Mammary epithelial cell (primary cell): Measurements from ENCODE around the gene BLCAP.

Experiments used
- CTCF ChIP-seq, 2 donors: IDR thresholded peaks in 1 of 2; conservative IDR thresholded peaks in 1 of 2; 2 replicates each; pipeline ENCODE4 v1.5.1; 2011 to 2012; ENCODE audit warnings: inconsistent platforms in 2 of 2, low read length in 2 of 2, mild to moderate bottlenecking in 2 of 2, control low read depth in 1 of 2, low read depth in 1 of 2; ENCODE audit not compliant: insufficient read depth in 1 of 2; ENCODE audit errors: extremely low read depth in 1 of 2
- EZH2 ChIP-seq: IDR thresholded peaks from 2 replicates; pipeline ENCODE4 v1.6.1; 2012; ENCODE audit warnings: low read length, inconsistent platforms, borderline replicate concordance

- TF ChIP-seq CTCF (conservative IDR thresholded peaks at IDR 0.05 in 1 of 2, IDR thresholded peaks at IDR 0.05 in 1 of 2; ENCODE audit: extremely low read depth in 1 of 2, insufficient read depth in 1 of 2, low read depth in 1 of 2, low read length in 2 of 2) = no peak
- no peak for TF ChIP-seq EZH2
Observed at GRCh38 chr20:37567331-37567665, 39.6 kb upstream of the BLCAP start.
